Measurements from ENCODE around the gene NFKBIA.
"Not testable (repeated sequence)": the region's sequence is repeated elsewhere in the genome, so short reads cannot be mapped to it uniquely, and the experiment has no call there.

NFKBIA gene

DNA sequence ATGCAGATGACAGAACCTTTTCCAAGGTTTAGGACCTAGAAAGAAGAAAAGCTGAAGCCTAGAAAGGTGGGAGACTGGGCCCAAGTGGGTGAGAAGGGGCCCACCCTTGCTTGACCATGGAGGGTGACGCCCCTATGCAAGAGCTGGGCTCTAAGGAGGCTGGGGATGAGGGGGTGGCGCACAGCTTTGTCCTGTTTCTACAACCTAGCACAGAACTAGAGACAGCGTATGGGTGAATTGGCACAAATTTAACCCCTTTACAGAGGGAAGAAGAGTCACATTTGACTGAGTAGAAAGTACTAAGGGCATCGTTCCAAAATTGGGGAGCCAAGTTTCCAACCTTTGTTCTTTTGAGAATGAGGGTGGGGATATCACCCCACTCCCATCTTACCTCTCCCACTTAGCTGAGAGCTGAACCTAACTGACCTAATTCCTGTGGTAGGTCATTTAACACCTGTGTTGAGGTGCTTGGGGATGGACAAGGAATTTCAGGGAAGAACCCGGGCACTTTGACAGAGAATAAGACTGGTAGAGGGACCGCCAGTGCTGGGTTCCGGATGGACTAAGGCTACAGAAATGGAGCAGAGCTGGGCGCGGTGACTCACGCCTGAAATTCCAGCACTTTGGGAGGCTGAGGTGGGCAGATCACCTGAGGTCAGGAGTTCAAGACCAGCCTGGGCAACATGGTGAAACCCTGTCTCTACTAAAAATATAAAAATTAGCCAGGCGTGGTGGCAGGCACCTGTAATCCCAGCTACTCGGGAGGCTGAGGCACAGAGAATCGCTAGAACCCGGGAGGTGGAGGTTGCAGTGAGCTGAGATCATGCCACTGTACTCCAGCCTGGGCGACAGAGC lies 5.2 kb downstream of the NFKBIA start:
- no peak overlapping the region for H3K4ac ChIP-seq (ENCODE audit: low read length)
- no peak overlapping the region for H2BK120ac ChIP-seq (ENCODE audit: low read depth, low read length)
- H4K8ac ChIP-seq (ENCODE audit: low read depth, low read length): no peak overlapping the region
- peaks cover 19 to 38% of the 10 kb centered on the region in 2 donors for H3K36me3 ChIP-seq (replicated peaks in 1 of 2; ENCODE audit: control insufficient read depth in 2 of 2, insufficient read depth in 2 of 2, low read length in 2 of 2)
- H3K23ac ChIP-seq (ENCODE audit: low read depth, low read length, poor library complexity): no peak overlapping the region
- peaks cover 2% of the 10 kb centered on the region for H3K79me1 ChIP-seq (ENCODE audit: low read depth, low read length)
- no peak overlapping the region for H2BK5ac ChIP-seq (ENCODE audit: low read length)
- H4K91ac ChIP-seq (ENCODE audit: low read depth, low read length, poor library complexity): no peak overlapping the region
- H2BK12ac ChIP-seq (ENCODE audit: low read length): no peak overlapping the region
- peaks cover 9 to 11% of the 10 kb centered on the region in 2 donors for H3K4me1 ChIP-seq (ENCODE audit: control insufficient read depth in 2 of 2, insufficient read depth in 1 of 2, low read depth in 1 of 2, low read length in 2 of 2)
- no peaks in the 10 kb centered on the region for H3K27me3 ChIP-seq (ENCODE audit: control insufficient read depth in 3 of 3, insufficient read depth in 3 of 3, low read depth in 1 of 3, low read length in 3 of 3)
- WGBS, 2 donors (ENCODE audit: extremely low coverage in 2 of 2, insufficient read length in 2 of 2, insufficient replicate concordance in 1 of 2): no CpG with 5 or more reads among the region's 15 CpGs
- no peak overlapping the region for H2AFZ ChIP-seq (ENCODE audit: low read length)
- no peak overlapping the region for H3K27ac ChIP-seq (replicated peaks; ENCODE audit: low read length)
- no peak overlapping the region for H3K14ac ChIP-seq (ENCODE audit: low read length)
- H3K4me3 ChIP-seq (ENCODE audit: low read length in 2 of 2): no peak overlapping the region
- no peaks in the 10 kb centered on the region for H3K9me3 ChIP-seq (replicated peaks in 1 of 2; ENCODE audit: control insufficient read depth in 2 of 2, insufficient read depth in 1 of 2, low read depth in 1 of 2, low read length in 2 of 2)
- DNase-seq (ENCODE audit: low spot score): no peak
- no peak overlapping the region for H2AK5ac ChIP-seq (ENCODE audit: low read depth, low read length)
- no peak overlapping the region for H3K9ac ChIP-seq (ENCODE audit: low read depth, low read length, poor library complexity)
- H3K4me2 ChIP-seq (ENCODE audit: insufficient read depth, low read length, poor library complexity, severe bottlenecking): no peak overlapping the region
- no peak overlapping the region for H2BK15ac ChIP-seq (ENCODE audit: low read length)
- no peak overlapping the region for H3K18ac ChIP-seq (ENCODE audit: low read length)

DNA sequence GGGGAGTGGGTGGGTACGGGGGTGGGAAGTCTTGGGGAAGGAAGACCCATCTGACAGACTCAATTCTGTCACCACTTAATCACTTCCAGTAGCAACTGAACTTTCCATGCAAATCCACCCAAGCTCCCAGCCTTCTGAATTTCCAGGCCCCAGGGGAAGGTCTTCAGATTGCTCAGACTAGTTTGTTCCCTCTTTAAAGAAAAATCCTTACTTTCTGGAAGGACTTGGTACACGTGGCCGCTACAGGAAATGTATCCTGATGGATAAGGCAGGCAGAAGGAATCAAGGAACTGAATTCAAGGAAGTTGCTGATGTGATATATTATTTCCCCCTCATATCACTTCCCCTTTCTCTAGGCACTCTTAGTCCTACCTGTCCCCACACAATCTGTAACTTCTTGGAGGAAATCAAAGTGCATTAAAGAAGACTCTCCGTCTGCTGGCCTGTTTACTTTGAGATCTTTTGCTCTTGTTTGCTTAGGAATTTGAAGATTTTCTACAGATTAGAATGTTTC lies 6.4 kb downstream of the NFKBIA start:
- no peak overlapping the region for H3K14ac ChIP-seq (ENCODE audit: low read length)
- no peak overlapping the region for H2AK5ac ChIP-seq (ENCODE audit: low read depth, low read length)
- DNase-seq (ENCODE audit: low spot score): no peak
- no peak overlapping the region for H3K27ac ChIP-seq (replicated peaks; ENCODE audit: low read length)
- H3K4me2 ChIP-seq (ENCODE audit: insufficient read depth, low read length, poor library complexity, severe bottlenecking): no peak overlapping the region
- peaks cover 16 to 33% of the 10 kb centered on the region in 2 donors for H3K36me3 ChIP-seq (replicated peaks in 1 of 2; ENCODE audit: control insufficient read depth in 2 of 2, insufficient read depth in 2 of 2, low read length in 2 of 2)
- H3K27me3 ChIP-seq (ENCODE audit: control insufficient read depth in 3 of 3, insufficient read depth in 3 of 3, low read depth in 1 of 3, low read length in 3 of 3): no peaks in the 10 kb centered on the region
- H3K23ac ChIP-seq (ENCODE audit: low read depth, low read length, poor library complexity): no peak overlapping the region
- H3K4ac ChIP-seq (ENCODE audit: low read length): no peak overlapping the region
- no peak overlapping the region for H2BK15ac ChIP-seq (ENCODE audit: low read length)
- no peaks in the 10 kb centered on the region for H3K9me3 ChIP-seq (replicated peaks in 1 of 2; ENCODE audit: control insufficient read depth in 2 of 2, insufficient read depth in 1 of 2, low read depth in 1 of 2, low read length in 2 of 2)
- H3K79me1 ChIP-seq (ENCODE audit: low read depth, low read length): no peaks in the 10 kb centered on the region
- H2BK12ac ChIP-seq (ENCODE audit: low read length): no peak overlapping the region
- H2AFZ ChIP-seq (ENCODE audit: low read length): no peak overlapping the region
- no peak overlapping the region for H2BK120ac ChIP-seq (ENCODE audit: low read depth, low read length)
- no peak overlapping the region for H3K18ac ChIP-seq (ENCODE audit: low read length)
- H4K91ac ChIP-seq (ENCODE audit: low read depth, low read length, poor library complexity): no peak overlapping the region
- H3K9ac ChIP-seq (ENCODE audit: low read depth, low read length, poor library complexity): no peak overlapping the region
- peaks cover 5 to 6% of the 10 kb centered on the region in 2 donors for H3K4me1 ChIP-seq (ENCODE audit: control insufficient read depth in 2 of 2, insufficient read depth in 1 of 2, low read depth in 1 of 2, low read length in 2 of 2)
- no peak overlapping the region for H3K4me3 ChIP-seq (ENCODE audit: low read length in 2 of 2)
- no peak overlapping the region for H2BK5ac ChIP-seq (ENCODE audit: low read length)
- no peak overlapping the region for H4K8ac ChIP-seq (ENCODE audit: low read depth, low read length)
- WGBS, 2 donors (ENCODE audit: extremely low coverage in 2 of 2, insufficient read length in 2 of 2, insufficient replicate concordance in 1 of 2): no CpG with 5 or more reads among the region's 4 CpGs

DNA sequence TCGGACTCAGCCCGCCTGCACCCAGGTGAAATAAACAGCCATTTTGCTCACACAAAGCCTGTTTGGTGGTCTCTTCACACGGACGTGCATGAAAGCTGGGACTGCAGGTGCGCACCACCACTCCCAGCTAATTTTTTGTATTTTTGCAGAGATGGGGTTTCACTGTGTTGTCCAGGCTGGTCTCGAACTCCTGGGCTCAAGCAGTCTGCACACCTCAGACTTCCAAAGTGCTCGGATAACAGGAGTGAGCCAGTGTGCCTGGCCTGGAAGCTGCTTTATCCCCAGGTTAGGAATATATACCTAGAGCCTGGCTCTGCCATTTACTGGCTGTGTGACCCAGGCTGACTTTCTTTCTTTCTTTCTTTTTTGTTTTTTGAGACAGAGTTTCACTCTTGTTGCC lies 7.9 kb downstream of the NFKBIA start:
- H3K27me3 ChIP-seq (ENCODE audit: control insufficient read depth in 3 of 3, insufficient read depth in 3 of 3, low read depth in 1 of 3, low read length in 3 of 3): not testable (repeated sequence)

DNA sequence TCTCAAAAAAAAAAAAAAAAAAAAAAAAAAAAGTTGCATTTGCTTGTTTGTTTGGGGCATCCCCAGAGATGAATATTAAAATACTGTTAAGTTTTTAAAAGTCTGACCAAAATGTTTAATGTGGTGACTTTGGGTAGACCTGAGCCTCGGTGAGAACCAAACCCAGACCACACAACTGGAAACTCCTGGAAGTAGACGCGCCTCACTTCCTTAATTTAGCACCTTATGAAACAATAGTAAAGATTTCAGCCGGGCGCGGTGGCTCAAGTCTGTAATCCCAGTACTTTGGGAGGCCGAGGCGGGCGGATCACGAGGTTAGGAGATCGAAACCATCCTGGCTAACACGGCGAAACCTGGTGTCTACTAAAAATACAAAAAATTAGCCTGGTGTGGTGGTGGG lies 9.3 kb downstream of the NFKBIA start:
- H2BK15ac ChIP-seq (ENCODE audit: low read length): no peak overlapping the region
- H3K18ac ChIP-seq (ENCODE audit: low read length): no peak overlapping the region
- H2AFZ ChIP-seq (ENCODE audit: low read length): no peak overlapping the region
- no peak overlapping the region for H3K4ac ChIP-seq (ENCODE audit: low read length)
- H3K23ac ChIP-seq (ENCODE audit: low read depth, low read length, poor library complexity): no peak overlapping the region
- H2AK5ac ChIP-seq (ENCODE audit: low read depth, low read length): no peak overlapping the region
- H3K9me3 ChIP-seq (replicated peaks in 1 of 2; ENCODE audit: control insufficient read depth in 2 of 2, insufficient read depth in 1 of 2, low read depth in 1 of 2, low read length in 2 of 2): peaks cover 0 to 2% of the 10 kb centered on the region in 2 donors
- DNase-seq (ENCODE audit: low spot score): no peak
- WGBS, 2 donors (ENCODE audit: extremely low coverage in 2 of 2, insufficient read length in 2 of 2, insufficient replicate concordance in 1 of 2): no CpG with 5 or more reads among the region's 13 CpGs
- peaks cover 5% of the 10 kb centered on the region in 2 donors for H3K4me1 ChIP-seq (ENCODE audit: control insufficient read depth in 2 of 2, insufficient read depth in 1 of 2, low read depth in 1 of 2, low read length in 2 of 2)
- H4K91ac ChIP-seq (ENCODE audit: low read depth, low read length, poor library complexity): no peak overlapping the region
- no peak overlapping the region for H2BK120ac ChIP-seq (ENCODE audit: low read depth, low read length)
- H3K36me3 ChIP-seq (replicated peaks in 1 of 2; ENCODE audit: control insufficient read depth in 2 of 2, insufficient read depth in 2 of 2, low read length in 2 of 2): peaks cover 0 to 5% of the 10 kb centered on the region in 2 donors
- H3K27me3 ChIP-seq (ENCODE audit: control insufficient read depth in 3 of 3, insufficient read depth in 3 of 3, low read depth in 1 of 3, low read length in 3 of 3): no peaks in the 10 kb centered on the region
- H3K27ac ChIP-seq (replicated peaks; ENCODE audit: low read length): no peak overlapping the region
- no peak overlapping the region for H4K8ac ChIP-seq (ENCODE audit: low read depth, low read length)
- H3K4me3 ChIP-seq (ENCODE audit: low read length in 2 of 2): no peak overlapping the region
- H2BK5ac ChIP-seq (ENCODE audit: low read length): no peak overlapping the region
- H3K9ac ChIP-seq (ENCODE audit: low read depth, low read length, poor library complexity): no peak overlapping the region
- H3K4me2 ChIP-seq (ENCODE audit: insufficient read depth, low read length, poor library complexity, severe bottlenecking): no peak overlapping the region
- no peaks in the 10 kb centered on the region for H3K79me1 ChIP-seq (ENCODE audit: low read depth, low read length)
- no peak overlapping the region for H3K14ac ChIP-seq (ENCODE audit: low read length)
- H2BK12ac ChIP-seq (ENCODE audit: low read length): no peak overlapping the region

More for the DNA sequence above, 7.9 kb downstream of the NFKBIA start:
- H2AK5ac ChIP-seq (ENCODE audit: low read depth, low read length); H2BK120ac ChIP-seq (ENCODE audit: low read depth, low read length); H4K8ac ChIP-seq (ENCODE audit: low read depth, low read length); H3K4me1 ChIP-seq (ENCODE audit: control insufficient read depth in 2 of 2, insufficient read depth in 1 of 2, low read depth in 1 of 2, low read length in 2 of 2); H3K4me2 ChIP-seq (ENCODE audit: insufficient read depth, low read length, poor library complexity, severe bottlenecking); H2BK12ac ChIP-seq (ENCODE audit: low read length); DNase-seq (ENCODE audit: low spot score); H3K27ac ChIP-seq (replicated peaks; ENCODE audit: low read length); H3K9me3 ChIP-seq (replicated peaks in 1 of 2; ENCODE audit: control insufficient read depth in 2 of 2, insufficient read depth in 1 of 2, low read depth in 1 of 2, low read length in 2 of 2); H2BK15ac ChIP-seq (ENCODE audit: low read length); H3K4ac ChIP-seq (ENCODE audit: low read length); H3K79me1 ChIP-seq (ENCODE audit: low read depth, low read length); H2BK5ac ChIP-seq (ENCODE audit: low read length); H3K4me3 ChIP-seq (ENCODE audit: low read length in 2 of 2); H4K91ac ChIP-seq (ENCODE audit: low read depth, low read length, poor library complexity); H2AFZ ChIP-seq (ENCODE audit: low read length); H3K9ac ChIP-seq (ENCODE audit: low read depth, low read length, poor library complexity); H3K14ac ChIP-seq (ENCODE audit: low read length); H3K18ac ChIP-seq (ENCODE audit: low read length); H3K23ac ChIP-seq (ENCODE audit: low read depth, low read length, poor library complexity): not testable (repeated sequence)
- WGBS, 2 donors (ENCODE audit: extremely low coverage in 2 of 2, insufficient read length in 2 of 2, insufficient replicate concordance in 1 of 2): no CpG with 5 or more reads among the region's 7 CpGs
- peaks cover 7 to 18% of the 10 kb centered on the region in 2 donors for H3K36me3 ChIP-seq (replicated peaks in 1 of 2; ENCODE audit: control insufficient read depth in 2 of 2, insufficient read depth in 2 of 2, low read length in 2 of 2)
